Mesothelial cell of epicardium (in vitro differentiated cells): ENCODE measurements around the gene CDCP1. TPM values are rescaled to one million over a fixed set of nuclear protein-coding genes. Genes with fewer than 3 reads are reported as not detected.

Experiments
- DNase-seq, 2 experiments: peaks; one replicate each; pipeline ENCODE4 v3.0.0; 2021; ENCODE audit warnings: low spot score in 2 of 2; ENCODE audit not compliant: unreplicated experiment in 2 of 2
- H3K27ac Mint-ChIP-seq: 2 replicates; pipeline ENCODE4 v1.8.0; 2021; ENCODE audit warnings: mixed read lengths
- H3K27me3 Mint-ChIP-seq: 2 replicates; pipeline ENCODE4 v1.8.0; 2021; ENCODE audit warnings: low read depth, mixed read lengths
- H3K36me3 Mint-ChIP-seq: 2 replicates; pipeline ENCODE4 v1.8.0; 2021; ENCODE audit warnings: mixed read lengths
- H3K4me1 Mint-ChIP-seq: 2 replicates; pipeline ENCODE4 v1.8.0; 2021; ENCODE audit warnings: mixed read lengths
- H3K4me3 Mint-ChIP-seq: 2 replicates; pipeline ENCODE4 v1.8.0; 2021; ENCODE audit warnings: mild to moderate bottlenecking, moderate library complexity, mixed read lengths
- H3K9me3 Mint-ChIP-seq: 2 replicates; pipeline ENCODE4 v1.8.0; 2021; ENCODE audit warnings: mixed read lengths
- CTCF ChIP-seq: fragments of 200-600 bp; sonication (generic); IDR thresholded peaks from one replicate; pipeline ENCODE4 v1.5.0; 2021; ENCODE audit warnings: antibody characterized with exemption; ENCODE audit not compliant: unreplicated experiment
- total RNA-seq: library from RNA; stranded (reverse); gene quantifications from 3 replicates; pipeline ENCODE4 v1.2.1, GENCODE V29; 2021

The CDCP1 gene
- total RNA-seq, 1 donor from 2014 or later = 1.3 TPM

- Mint-ChIP-seq H3K36me3 (no peaks in the 10 kb centered on the region), H3K27ac (peak overlapping the region; percentile 93), H3K27me3 (no peaks in the 10 kb centered on the region), H3K4me3 (no peak overlapping the region), H3K9me3 (no peaks in the 10 kb centered on the region), H3K4me1 (peaks cover 44% of the 10 kb centered on the region)
- peak in 1 of 2 experiments; percentile 45 for DNase-seq
- TF ChIP-seq CTCF = no peak
Measured at GRCh38 chr3:45182915-45183871, 37.0 kb upstream of the CDCP1 start.

GRCh38 chr3:45181496-45181895 is 35.3 kb upstream of the CDCP1 start:
- Mint-ChIP-seq H3K9me3 (no peaks in the 10 kb centered on the region), H3K4me1 (peaks cover 46% of the 10 kb centered on the region), H3K27ac (no peak overlapping the region), H3K27me3 (no peaks in the 10 kb centered on the region), H3K36me3 (no peaks in the 10 kb centered on the region), H3K4me3 (no peak overlapping the region)
- no peak for DNase-seq
- no peak for TF ChIP-seq CTCF

- H3K4me3 Mint-ChIP-seq = no peak overlapping the region
- H3K4me1 Mint-ChIP-seq = peaks cover 44% of the 10 kb centered on the region
- no peaks in the 10 kb centered on the region for H3K9me3 Mint-ChIP-seq
- no peak for DNase-seq
- no peaks in the 10 kb centered on the region for H3K27me3 Mint-ChIP-seq
- TF ChIP-seq CTCF = no peak
- no peak overlapping the region for H3K27ac Mint-ChIP-seq
- no peaks in the 10 kb centered on the region for H3K36me3 Mint-ChIP-seq
Measured at GRCh38 chr3:45180899-45181298, 34.7 kb upstream of the CDCP1 start.

GRCh38 chr3:45180051-45180450 is 33.9 kb upstream of the CDCP1 start:
- Mint-ChIP-seq H3K27me3 (no peaks in the 10 kb centered on the region), H3K4me1 (peaks cover 44% of the 10 kb centered on the region), H3K4me3 (no peak overlapping the region), H3K27ac (no peak overlapping the region), H3K36me3 (no peaks in the 10 kb centered on the region), H3K9me3 (no peaks in the 10 kb centered on the region)
- no peak for TF ChIP-seq CTCF
- DNase-seq = no peak

- Mint-ChIP-seq H3K36me3 (no peaks in the 10 kb centered on the region), H3K4me3 (no peak overlapping the region), H3K27ac (no peak overlapping the region), H3K4me1 (peaks cover 41% of the 10 kb centered on the region), H3K27me3 (no peaks in the 10 kb centered on the region), H3K9me3 (no peaks in the 10 kb centered on the region)
- TF ChIP-seq CTCF = no peak
- DNase-seq = no peak
Measured at GRCh38 chr3:45179163-45179562, 33.0 kb upstream of the CDCP1 start.
